Thoracic aorta (tissue), 2 donors: ENCODE measurements around the gene ZFY. TPM values are rescaled to one million over a fixed set of nuclear protein-coding genes. Genes with fewer than 3 reads are reported as not detected.

Experiments
- ATAC-seq: fragments of 150-250 bp; one replicate; pipeline ENCODE4 v1.8.0; 2017; ENCODE audit warnings: low read depth; ENCODE audit not compliant: insufficient number of reproducible peaks, low FRiP score
- DNase-seq: peaks from one replicate; pipeline ENCODE4 v3.0.0-alpha.2; 2020; ENCODE audit warnings: low spot score
- H3K27ac ChIP-seq, 2 donors: fragments of 200-600 bp; sonication (generic); 1 replicate in 1 of 2; 2 replicates in 1 of 2; pipeline ENCODE4 v1.5.1; 2016; ENCODE audit warnings: mild to moderate bottlenecking in 2 of 2, moderate library complexity in 2 of 2
- H3K27me3 ChIP-seq: fragments of 200-600 bp; sonication (generic); replicated peaks from 2 replicates; pipeline ENCODE4 v1.6.0; 2016; ENCODE audit warnings: mild to moderate bottlenecking; ENCODE audit not compliant: insufficient read depth
- H3K36me3 ChIP-seq: fragments of 200-600 bp; sonication (generic); one replicate; pipeline ENCODE4 v1.5.1; 2016
- H3K4me1 ChIP-seq, 2 donors: fragments of 200-600 bp; sonication (generic); 1 replicate in 1 of 2; 2 replicates in 1 of 2; pipeline versions ENCODE4 v1.5.1 to v1.6.0; 2016; ENCODE audit warnings: low read depth in 2 of 2, mild to moderate bottlenecking in 1 of 2; ENCODE audit not compliant: control insufficient read depth in 1 of 2
- H3K4me3 ChIP-seq: fragments of 200-600 bp; sonication (generic); 2 replicates; pipeline ENCODE4 v1.5.1; 2016; ENCODE audit warnings: mild to moderate bottlenecking
- H3K9me3 ChIP-seq: fragments of 200-600 bp; sonication (generic); 2 replicates; pipeline ENCODE4 v1.5.1; 2016
- total RNA-seq, 2 donors: library from RNA; depleted of rRNA; stranded (reverse); fragments of >200 nt; gene quantifications; one replicate each; pipeline versions ENCODE4 v1.1.0 to v1.2.3, GENCODE V29; 2016
- TF ChIP-seq, protein P1 (sequence below): fragments of 200-600 bp; sonication (generic); IDR thresholded peaks from one replicate; pipeline ENCODE4 v1.5.1; 2019; ENCODE audit warnings: antibody characterized with exemption

The ZFY gene
- total RNA-seq, 2 donors from 2014 or later: 13.1 to 14.0 TPM

DNA sequence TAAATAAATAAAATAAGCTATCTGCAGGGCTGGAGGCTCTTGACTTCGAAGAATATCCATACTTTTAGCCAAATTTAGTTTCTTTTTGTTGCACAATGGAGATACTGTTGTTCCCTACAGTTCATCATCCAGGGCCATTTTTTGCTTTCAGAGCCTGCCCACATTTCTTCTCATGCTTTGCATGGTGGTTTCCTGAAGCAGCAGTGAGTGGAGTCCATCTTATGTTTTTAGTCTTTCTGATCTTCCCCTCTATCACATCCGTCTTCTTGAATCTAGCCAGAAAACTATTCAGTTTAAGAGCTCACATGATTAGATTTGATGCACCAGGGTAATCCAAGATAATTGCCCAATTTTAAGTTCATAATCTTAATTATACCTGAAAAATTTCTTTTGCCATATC, 19.6 kb downstream of the ZFY start:
- Histone ChIP-seq H3K4me3 (no peak overlapping the region), H3K9me3 (no peaks in the 10 kb centered on the region), H3K27ac (no peak overlapping the region), H3K4me1 (no peaks in the 10 kb centered on the region), H3K27me3 (no peaks in the 10 kb centered on the region), H3K36me3 (no peaks in the 10 kb centered on the region)
- ATAC-seq: no peak
- DNase-seq: no peak
- TF ChIP-seq, protein P1, sequence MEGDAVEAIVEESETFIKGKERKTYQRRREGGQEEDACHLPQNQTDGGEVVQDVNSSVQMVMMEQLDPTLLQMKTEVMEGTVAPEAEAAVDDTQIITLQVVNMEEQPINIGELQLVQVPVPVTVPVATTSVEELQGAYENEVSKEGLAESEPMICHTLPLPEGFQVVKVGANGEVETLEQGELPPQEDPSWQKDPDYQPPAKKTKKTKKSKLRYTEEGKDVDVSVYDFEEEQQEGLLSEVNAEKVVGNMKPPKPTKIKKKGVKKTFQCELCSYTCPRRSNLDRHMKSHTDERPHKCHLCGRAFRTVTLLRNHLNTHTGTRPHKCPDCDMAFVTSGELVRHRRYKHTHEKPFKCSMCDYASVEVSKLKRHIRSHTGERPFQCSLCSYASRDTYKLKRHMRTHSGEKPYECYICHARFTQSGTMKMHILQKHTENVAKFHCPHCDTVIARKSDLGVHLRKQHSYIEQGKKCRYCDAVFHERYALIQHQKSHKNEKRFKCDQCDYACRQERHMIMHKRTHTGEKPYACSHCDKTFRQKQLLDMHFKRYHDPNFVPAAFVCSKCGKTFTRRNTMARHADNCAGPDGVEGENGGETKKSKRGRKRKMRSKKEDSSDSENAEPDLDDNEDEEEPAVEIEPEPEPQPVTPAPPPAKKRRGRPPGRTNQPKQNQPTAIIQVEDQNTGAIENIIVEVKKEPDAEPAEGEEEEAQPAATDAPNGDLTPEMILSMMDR: no peak

DNA sequence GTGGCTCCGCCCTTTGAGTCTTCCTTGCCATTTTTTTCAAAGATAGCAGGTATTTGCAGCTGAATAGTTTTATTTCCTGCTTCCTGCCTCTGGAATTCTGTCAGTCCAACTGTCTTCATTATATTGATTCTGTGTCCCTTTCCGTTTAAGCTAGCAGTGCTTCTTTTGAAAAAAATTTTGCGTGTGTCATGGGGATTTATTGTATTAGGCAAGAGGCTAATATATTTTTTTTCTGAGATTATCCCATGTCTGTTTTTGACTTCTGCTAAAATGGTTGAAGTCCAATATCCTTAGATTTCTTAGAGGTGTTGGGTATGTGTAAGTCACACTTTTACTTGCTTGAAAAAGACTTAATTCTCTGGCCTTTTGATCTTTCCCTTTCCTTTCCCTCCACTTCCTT, 20.4 kb downstream of the ZFY start:
- TF ChIP-seq, protein P1: no peak
- ATAC-seq: no peak
- no peaks in the 10 kb centered on the region for H3K27me3 ChIP-seq

DNA sequence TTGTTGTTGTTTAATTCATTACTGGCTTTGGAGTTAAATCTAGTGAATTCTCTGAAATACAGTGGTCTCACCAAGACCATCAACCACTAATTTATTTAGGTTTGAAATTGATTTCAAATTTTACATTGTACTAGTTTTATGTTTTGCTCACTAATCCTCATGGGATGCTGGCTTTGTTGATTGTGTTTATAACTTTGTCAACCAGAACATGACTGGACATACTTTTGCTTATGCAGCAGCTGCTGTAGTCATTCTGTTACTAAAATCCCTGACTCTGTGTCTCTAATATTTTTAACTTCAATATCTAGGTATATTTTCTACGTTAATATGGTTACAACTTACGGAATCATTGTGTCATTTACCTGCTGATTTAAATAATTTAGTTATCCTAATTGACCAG, 26.9 kb downstream of the ZFY start:
- DNase-seq (no peak), ATAC-seq (no peak)
- Histone ChIP-seq H3K4me3 (no peak overlapping the region), H3K27ac (no peak overlapping the region), H3K27me3 (no peaks in the 10 kb centered on the region), H3K36me3 (no peaks in the 10 kb centered on the region), H3K9me3 (no peaks in the 10 kb centered on the region), H3K4me1 (peaks cover 0 to 5% of the 10 kb centered on the region in 2 donors)
- TF ChIP-seq, protein P1: no peak

More for the DNA sequence above, 20.4 kb downstream of the ZFY start:
- H3K27ac ChIP-seq: no peak overlapping the region
- no peaks in the 10 kb centered on the region for H3K9me3 ChIP-seq
- no peaks in the 10 kb centered on the region for H3K36me3 ChIP-seq
- no peaks in the 10 kb centered on the region for H3K4me1 ChIP-seq
- H3K4me3 ChIP-seq: no peak overlapping the region
- DNase-seq: no peak

DNA sequence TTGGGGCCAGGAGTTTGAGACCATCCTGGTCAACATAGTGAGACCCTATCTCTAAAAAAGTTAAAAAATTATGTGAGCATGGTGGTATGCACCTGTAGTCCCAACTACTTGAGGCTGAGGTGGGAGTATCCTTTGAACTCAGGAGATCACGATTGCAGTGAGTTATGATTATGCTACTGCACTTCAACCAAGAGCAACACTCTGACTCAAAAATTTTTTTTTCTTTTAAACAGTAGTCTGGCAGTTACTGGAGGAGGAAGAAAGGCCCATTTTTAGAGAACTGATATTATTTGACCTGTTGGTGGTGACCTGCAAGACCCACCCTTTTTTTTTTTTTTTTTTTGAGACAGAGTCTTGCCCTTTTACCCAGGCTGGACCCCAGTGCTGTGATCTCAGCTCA, 29.6 kb downstream of the ZFY start:
- H3K9me3 ChIP-seq: no peaks in the 10 kb centered on the region
- H3K4me3 ChIP-seq: no peak overlapping the region
- TF ChIP-seq, protein P1: no peak
- DNase-seq (no peak), ATAC-seq (no peak)
- no peaks in the 10 kb centered on the region for H3K36me3 ChIP-seq
- peaks cover 0 to 5% of the 10 kb centered on the region in 2 donors for H3K4me1 ChIP-seq
- no peaks in the 10 kb centered on the region for H3K27me3 ChIP-seq
- peak overlapping the region in 1 of 2 donors; percentile 21 for H3K27ac ChIP-seq

DNA sequence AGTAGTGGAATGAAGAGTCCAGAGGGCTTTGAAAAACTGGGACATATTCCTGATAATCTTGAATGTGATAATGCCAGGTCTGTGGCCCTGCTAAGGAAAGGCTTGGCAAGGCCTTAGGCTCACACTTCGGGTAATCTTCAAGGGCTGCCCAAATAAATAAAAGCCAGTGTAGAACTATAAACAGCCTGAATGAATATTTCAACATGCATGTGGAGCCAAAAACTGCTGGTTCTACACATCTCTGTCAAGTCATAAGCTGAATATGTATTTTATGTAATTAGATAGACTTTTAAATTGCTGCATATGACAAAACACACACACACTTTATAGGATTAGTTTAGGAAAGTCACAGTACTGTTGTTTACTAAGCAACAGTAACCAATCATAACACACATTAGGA, 30.4 kb downstream of the ZFY start:
- Histone ChIP-seq H3K4me3 (no peak overlapping the region), H3K9me3 (no peaks in the 10 kb centered on the region), H3K36me3 (no peaks in the 10 kb centered on the region), H3K27me3 (no peaks in the 10 kb centered on the region), H3K4me1 (peaks cover 0 to 5% of the 10 kb centered on the region in 2 donors), H3K27ac (peak overlapping the region in 1 of 2 donors; percentile 21)
- DNase-seq (no peak), ATAC-seq (no peak)
- TF ChIP-seq, protein P1: no peak
